HG03342 (cell line): ENCODE data around the gene PURA.

Source experiments
- ATAC-seq: cut with Tn5 transposase; IDR thresholded peaks from one replicate; pipeline ENCODE4 v1.9.1; 2021; ENCODE audit warnings: mild to moderate bottlenecking, moderate library complexity; ENCODE audit not compliant: unreplicated experiment

The PURA gene

DNA sequence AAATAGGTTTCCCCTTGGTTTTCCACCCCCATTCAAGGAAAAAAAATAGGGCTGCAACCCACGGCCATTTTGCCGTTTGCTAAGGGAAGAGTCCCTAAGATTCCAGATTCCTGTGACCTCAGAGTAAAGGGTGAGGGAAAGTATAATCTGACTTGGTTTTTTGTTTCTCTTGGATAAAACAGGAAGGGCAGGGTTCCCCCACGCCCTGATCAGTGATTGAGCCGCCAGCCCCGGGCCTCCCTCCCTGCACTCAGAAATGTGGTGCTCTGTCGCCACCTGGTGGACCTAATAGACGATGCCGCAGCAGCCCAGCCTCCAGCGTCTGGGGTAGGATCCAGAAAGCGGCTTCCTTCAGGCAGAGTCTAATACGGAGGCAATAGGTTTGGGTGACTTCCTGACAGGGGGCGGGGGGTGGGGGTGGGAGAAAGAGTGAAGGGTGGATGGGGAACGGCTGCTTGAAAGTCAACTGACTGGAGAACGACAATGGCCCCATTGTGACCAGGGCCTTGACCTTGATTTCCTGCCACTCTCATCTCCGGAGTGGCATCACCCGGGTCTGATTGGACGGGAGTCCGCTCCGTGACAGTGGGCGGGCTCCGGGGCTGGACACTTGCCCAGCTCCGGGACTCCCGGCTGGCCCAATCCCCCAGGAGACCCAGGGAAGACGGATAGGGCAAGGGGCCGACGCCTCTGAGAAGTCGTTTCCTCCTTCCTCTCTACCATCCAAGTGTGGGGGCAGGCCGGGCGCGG is 43.3 kb downstream of the PURA start:
- peak; percentile 95 for ATAC-seq

DNA sequence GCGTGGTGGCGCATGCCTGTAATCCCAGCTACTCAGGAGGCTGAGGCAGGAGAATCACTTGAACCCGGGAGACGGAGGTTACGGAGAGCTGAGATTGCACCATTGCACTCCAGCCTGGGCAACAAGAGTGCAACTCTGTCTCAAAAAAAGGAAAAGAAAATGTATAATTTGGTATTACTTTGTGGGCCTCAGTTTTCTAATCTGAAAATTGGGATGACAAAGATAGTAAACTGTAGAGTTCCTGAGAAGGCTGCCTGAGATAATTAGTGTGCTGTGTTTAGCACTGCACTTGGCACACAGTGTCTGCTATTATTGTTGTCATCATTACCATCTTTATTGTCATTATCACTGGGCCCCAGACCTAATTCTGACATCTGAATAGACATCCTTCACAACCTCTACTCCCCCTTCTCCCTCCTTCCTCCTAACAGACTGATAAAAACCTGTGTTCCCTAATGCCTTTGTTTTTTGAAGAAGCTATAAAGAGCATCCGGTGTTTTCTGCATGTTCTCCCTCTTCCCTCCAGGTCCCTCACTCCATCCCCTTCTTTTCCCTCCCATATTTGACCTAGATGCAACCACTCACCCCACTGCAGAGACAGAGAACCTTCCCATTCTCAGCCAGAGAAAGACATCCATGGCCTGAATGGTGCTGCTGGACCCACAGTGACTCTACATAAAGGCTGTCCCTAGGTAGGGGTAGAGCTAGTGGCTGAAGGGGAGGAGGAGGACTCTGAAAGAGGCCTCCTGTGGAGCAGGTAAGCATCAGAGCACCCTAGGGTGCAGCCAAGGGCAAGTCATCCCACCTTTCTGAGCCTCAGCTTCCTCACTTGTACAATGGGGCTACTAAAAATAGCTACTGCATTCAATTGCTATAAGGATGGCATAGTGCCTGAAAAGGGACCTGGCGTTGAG is 45.4 kb downstream of the PURA start:
- no peak for ATAC-seq

DNA sequence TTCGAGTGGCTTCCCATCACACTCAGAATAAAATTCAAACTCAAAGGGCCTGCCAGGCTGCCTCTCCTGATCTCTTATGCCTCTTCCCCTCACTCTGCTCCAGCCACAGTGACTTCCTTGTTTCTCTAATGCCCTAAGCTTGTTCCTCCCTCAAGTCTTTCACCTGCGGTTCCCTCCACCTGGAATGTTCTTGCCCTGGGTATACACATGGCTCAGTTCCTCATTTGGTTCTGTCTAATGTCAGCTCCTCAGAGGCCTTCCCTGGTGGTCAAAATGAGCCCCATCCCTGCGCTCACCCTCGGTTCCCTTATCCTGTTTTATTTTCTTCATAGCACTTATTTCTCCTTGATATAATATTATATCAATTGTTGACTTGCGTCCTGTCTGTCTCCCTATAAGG is 48.4 kb downstream of the PURA start:
- no peak for ATAC-seq

DNA sequence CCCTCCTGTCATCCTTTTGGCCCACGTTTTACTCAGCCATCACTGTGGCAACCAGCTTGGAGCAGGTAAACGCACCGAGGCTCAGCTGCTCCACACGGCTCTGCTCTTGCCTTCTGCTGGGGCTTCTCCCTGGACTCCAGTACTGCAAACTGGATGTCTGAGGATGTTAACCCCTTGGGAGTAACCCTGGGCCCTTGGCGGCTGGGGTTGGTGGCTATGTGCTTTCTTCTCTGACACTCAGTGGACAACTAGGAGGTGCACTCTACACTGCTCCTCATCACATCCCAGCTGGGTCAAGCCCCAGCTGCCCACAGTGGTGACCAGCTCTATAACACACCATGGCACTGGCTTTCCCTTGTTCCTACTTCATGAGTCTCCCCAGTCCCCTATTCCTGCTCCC is 48.9 kb downstream of the PURA start:
- ATAC-seq: no peak

DNA sequence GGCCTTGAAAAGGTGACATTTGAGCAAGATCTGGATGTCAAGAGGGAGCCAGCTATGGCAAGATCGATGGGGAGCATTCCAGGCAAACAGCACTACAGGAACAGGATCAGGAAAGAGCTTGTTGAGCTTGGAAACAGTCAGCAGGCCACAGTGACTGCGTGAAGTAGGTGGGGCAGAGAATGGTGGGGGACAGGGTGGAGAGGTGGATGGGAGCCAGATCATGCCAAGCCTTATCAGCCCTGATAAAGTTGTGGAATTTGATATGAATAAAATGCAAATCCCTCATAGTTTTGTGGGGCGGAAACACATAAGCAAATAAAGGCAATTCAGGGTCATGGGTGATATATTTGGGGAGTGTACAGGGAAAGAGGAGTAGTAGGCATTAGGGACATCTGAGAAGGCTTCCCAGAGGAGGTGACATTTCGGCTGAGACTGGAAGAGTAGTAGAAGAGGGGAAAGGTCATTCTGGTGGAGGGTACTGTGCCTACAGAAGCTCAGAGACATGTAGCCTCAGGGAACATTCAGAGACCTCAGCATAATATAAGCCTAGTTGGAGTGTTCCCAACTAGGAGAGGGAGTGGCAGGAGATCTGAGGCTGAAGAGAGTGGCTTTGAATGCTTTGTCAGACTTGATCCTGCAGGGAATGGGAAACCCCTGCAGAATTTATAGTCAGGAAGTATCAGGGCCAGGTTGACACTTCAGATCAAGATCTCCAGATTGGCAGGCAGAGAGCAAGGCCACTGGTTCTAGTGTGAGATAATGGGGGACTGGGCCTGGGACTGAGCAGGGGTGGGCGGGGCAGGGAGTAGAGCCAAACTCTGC is 51.4 kb downstream of the PURA start:
- ATAC-seq: no peak

DNA sequence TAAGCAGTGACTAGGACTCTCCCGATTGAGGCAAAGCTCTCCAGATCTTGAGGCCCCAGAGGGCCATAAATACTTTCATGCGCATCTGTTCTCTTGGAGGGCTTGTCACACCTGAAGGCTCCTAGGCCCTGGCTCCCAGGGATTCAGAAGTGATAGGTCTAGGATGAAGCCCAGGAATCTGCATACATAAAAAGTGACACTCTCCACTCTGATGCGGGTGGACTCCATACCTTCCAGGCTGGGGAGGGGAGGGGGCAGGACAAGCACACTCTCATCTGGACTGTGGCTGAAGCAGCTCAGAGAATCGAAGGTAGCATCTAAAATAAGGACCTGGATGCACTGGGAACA is 52.0 kb downstream of the PURA start:
- no peak for ATAC-seq

DNA sequence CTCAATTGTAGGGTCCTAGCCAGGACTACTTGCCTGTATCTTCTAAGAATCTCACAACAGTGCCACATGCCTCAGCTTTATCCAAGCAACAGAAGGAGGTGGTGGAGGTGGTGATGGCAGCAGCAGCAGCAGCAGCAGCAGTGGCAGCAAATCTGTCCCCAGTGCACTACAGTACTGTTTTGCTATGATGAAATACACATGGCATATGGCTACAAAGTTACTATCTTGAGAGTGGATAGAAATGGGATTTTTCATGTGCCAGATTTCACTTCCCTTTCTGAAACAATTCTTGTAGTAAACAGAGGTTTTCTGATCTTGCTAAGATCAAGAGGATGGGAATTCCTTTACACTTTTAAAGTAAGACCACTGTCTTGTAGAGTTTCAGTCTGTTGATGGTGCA is 53.0 kb downstream of the PURA start:
- ATAC-seq: no peak

DNA sequence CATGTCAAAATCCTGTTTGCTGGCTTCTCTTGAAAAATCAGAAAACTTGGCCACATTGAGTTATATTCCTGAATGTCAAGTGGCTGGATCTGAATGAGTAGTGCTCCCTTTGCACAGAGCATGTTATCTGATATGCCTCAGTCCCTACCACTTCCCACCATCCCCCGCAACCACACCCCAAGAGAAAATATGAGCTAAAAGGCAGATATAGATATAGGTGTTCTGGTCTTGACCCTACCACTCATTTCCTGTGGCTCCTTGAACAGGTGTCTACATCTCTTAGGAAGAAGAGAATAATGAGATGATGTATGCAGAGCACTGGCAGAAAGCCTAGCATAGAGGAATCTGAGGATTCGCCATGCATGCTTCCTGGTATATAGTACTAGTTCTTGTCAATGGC is 54.5 kb downstream of the PURA start:
- no peak for ATAC-seq

DNA sequence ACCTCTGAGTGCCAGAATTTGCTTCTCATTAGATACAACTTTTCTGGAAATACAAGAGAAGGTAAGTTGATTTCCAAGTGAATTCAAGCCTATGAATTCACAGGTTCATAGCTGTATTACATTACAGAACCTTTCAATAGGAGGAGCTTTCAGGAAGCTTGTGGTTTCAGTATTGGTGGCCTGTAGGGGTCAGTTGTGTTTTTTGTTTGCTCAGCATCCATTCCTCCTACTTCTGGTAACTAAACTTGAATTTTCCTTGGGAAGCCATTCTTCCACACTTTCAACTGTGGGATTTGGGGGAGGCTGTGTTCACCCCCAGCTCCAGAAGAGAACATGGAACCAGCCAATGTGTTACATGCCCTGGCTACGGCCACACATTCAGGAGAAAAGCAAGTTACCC is 55.5 kb downstream of the PURA start:
- no peak for ATAC-seq

DNA sequence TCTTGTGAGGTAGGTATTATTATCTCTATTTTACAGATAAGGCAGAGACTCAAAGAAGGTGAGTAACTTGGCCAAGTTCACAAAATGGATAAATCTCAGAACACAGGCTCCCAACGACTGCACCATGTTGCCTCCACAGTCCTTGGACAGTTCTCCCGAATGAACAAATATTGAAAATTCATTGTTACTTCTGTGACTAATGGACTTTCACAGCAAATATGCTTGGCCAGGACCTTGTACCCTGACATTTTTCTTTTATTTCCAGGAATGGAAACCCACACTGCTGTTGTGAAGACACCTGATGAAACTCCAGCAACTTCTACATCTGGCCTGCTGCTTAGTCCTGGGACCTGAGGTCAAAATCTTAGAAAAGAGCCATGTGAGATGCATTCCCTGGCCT is 58.6 kb downstream of the PURA start:
- ATAC-seq: no peak

DNA sequence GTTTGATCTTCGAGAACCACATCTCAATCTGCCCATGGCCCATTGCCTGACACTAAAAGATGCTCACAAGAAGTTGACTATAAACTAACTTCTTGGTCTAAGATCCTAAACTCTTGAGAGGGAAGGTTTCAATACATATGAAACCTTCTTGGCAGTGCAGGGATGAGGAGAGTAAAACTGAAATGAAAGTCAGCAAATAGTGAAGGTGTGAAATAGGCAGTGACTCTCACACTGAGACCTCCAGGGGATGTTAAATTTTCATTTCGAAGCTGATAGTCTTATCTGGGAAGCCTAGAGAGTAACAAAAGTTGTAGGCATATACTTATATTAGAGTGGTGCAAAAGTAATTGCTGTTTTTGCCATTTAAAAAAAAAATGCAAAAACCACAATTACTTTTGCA is 60.1 kb downstream of the PURA start:
- ATAC-seq: no peak

DNA sequence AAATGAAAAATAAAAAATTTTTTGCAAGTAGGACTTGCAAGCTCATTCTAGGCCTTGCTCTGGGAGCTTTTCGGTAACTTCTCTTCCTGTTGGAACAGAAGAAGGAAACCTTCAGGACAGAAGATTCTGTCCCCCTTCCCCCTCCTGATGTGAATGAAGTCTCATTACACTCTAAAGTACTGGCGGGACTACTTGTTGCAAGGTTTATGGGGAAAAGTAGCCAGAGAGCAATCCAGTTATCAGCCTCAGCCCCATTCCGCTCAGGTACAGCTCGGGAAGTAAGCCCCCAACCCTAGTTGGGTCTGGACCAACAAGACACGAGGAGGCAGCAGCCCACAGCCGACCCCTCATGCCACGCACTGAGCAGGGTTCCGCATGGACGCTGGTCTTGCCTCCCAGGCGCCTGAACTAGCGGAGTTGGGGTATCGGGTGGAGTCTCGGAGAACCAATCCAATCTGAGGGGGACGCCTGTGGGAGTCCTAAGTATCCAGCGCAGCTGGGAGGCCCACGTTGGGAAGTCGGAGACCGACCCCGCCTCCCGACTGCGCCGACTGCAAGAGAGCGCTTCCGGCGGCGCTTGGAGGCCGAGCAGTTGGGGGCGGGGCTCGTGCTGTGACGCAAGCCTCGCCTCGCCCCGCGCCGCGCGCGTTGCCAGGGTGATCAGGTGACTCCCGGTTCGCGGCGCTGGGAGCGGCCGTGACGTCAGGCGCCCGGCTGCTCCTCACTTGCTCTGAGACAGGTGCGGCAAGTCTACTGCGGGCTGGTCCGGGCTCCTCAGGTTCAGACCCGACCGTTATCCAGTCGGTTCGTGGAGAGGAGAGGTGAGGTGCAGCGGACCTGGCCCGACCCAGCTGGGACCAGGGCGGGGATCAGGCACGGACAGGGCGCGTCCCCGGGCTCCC is 60.8 kb downstream of the PURA start, which contains the start of gene CYSTM1:
CYSTM1 (plus strand) TSS at position 724 of the 902 bp plus-strand sequence. CDS start 19,278 bp downstream, outside the sequence.
- ATAC-seq: peak; percentile 89
